Suppressor macrophage (primary cell): Measurements from ENCODE around the gene C14orf93.
A peak's percentile ranks its signal among the peaks of the same experiment; 100 is the strongest.
"Not testable (repeated sequence)": the region's sequence is repeated elsewhere in the genome, so short reads cannot be mapped to it uniquely, and the experiment has no call there.

Experiments
- DNase-seq, 4 experiments: peaks; one replicate each; pipeline ENCODE4 v3.0.0-alpha.2; 2020 to 2022

Gene C14orf93

DNA sequence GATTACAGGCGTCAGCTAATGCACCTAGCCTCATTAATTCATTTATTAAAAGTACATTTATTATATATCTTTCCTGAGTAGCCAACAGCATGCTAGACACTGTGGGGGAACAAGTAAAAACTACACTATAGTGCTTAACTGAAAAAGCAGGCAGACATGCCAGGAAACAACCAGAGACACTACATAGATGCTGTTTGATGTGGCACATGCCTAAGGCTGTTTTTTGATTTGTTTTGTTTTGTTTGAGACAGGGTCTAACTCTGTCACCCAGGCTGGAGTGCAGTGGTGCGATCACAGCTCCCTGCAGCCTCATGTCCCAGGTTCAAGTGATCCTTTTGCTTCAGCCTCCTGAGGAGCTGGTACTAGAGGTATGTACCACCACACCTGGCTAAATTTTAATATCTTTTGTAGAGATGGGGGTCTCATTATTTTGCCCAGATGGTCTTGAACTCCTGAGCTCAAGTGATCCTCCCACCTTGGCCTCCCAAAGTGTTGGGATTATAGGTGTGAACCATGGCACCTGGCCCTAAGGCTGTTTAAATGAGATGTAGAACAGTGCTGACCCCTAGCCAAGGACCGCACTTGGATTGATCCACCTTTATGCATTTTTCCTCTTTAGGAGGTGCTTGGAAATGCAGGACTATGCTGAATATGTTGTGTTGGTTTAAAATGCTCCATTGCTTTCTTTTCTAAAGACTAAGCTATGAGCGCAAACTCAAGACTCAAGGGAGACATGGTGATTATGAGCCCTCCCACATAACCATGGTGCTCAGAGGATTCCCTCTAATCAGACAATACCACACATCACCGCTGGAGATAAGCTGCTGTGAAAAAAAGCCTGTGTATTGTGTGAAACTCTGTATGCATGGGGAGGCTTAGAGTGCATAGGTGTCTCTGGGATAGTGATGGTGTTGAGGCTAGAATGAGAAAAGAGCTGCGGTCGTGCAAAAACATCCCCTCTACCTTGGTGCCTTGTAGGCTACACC, 10.5 kb upstream of the C14orf93 start:
- DNase-seq = no peak

- no peak for DNase-seq
These were observed 8.2 kb upstream of the C14orf93 start for GRCh38 chr14:23018107-23018506.

- no peak for DNase-seq
These were observed 7.1 kb upstream of the C14orf93 start for GRCh38 chr14:23017091-23017490.

DNA sequence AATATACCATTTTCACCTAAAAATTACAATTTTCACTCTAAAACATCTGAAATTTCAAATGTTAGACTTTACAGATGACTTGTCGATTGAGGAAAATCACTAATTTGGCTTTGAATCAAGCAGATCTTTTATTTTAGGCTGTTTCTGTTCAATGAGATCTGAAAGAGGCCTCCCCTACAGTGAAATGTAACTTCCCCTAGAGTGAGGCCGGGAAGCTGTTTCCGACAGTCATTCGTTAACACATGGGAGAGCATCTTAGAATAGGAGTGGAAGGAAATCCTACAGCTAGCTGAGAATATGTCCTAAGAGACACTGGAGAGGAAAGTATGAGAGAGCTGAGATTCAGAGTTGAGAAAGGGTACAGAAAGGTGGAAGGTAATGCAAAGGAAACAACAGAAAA, 5.7 kb upstream of the C14orf93 start:
- DNase-seq = peak in 3 of 4 experiments; percentile 20 to 37 (median 34)

GRCh38 chr14:23013749-23014054, 3.8 kb upstream of the C14orf93 start:
- not testable (repeated sequence) for DNase-seq

GRCh38 chr14:23013054-23013748, 3.3 kb upstream of the C14orf93 start:
- DNase-seq = no peak

DNA sequence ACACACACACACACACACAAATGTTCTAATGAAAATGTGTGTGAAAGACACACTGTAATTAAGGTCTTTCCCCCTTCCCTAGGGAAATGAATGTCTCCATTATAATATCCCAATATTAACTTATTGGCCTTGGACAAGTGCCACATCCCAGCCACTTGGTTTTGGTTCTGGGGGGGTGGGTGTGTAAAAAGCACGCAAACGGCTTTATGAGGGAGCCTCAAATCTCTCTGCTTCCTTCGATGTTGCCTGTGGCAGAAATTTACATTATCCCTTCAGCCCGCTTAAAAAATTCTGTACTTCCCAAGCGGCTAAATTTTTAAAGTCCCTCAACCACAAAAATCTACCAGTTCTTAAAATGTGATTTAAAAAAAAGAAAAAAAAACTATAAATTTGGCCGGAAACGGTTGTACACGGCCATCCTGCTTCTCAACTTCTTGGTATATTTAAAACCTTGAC, 432 bp downstream of the C14orf93 start:
- DNase-seq = peak in 1 of 4 experiments; percentile 15

DNA sequence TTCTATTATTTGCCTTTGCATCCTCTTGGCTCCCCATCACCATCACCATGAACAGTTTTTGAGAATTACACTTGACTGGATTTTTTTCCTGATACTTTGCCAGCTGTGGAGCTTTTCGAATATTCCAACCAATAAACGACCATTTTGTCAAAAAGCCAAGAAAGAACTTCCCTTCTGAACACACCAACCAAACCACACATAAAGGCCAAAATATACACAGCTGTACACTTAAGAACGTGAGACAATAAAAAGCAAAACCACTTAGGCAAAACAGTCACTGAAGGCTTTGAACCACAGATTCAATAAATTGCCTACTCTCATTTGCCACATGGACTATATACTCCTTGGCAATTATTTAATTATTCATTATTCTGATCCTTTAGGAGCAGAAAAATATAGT, 1.1 kb downstream of the C14orf93 start:
- peak in 2 of 4 experiments; percentile 43 to 49 for DNase-seq

DNA sequence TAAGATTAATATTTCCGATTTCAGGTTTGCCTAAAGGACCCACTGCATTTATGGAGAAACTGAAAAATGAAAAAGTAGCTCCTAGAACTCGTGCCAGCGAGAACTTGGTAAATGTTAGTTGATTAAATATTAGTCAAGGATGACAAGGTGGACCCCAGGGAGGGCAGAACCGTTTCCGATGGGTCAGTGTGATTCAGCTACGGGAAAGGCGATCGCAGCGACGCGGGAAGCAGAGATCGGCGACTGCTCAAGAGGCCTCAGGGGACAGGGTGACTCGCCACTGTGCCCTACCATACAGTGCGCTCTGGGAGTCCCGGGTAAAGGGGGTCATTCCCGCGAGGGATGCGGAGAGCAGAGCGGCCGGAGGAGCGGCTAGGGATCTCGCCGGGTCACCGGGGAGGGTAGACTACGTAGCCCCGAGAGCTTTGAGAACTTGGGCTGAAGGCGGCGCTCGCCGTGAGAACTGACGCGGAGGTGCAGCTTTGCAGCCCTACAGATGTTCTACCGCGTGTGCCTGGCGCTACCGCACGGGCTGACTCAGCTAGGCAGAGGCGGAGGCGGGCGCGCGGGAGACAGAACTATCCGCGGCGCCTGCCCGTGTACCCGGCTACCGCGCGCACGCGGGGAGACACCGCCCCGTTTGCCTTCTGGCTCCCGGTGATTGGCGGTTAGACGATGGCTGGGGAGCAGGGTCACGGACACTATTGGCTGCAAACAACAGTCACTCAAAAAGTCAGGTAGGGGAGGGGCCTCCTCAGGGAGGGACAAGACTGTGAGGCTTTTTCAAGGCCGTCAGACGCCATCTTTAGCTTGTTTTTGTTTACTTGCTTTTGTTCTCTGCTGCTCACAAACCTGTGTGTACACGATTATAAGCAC, 3.2 kb downstream of the C14orf93 start:
- DNase-seq = peak; percentile 96 to 98 (median 98)

DNA sequence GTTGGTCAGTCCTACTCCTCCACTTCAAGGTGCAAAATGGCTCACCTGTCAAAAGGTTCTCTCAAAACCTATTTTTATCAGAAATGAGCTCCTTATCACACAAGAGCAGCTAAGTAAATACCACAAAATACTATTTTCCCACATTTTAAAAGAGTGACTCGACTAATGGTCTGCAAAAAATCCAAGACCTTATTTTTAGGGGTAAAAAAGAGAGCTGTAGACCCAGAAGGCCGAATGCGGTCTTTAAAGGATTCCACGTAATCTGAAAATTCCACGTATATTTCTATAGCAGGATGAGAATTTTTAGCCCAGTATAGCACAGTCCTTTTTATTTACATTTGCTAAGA, 3.8 kb downstream of the C14orf93 start:
- DNase-seq = no peak

- peak in 3 of 4 experiments; percentile 9 to 57 (median 31) for DNase-seq
These were observed 4.3 kb downstream of the C14orf93 start for GRCh38 chr14:23005451-23006187.

- not testable (repeated sequence) for DNase-seq
These were observed 5.7 kb downstream of the C14orf93 start for GRCh38 chr14:23004274-23004673.

DNA sequence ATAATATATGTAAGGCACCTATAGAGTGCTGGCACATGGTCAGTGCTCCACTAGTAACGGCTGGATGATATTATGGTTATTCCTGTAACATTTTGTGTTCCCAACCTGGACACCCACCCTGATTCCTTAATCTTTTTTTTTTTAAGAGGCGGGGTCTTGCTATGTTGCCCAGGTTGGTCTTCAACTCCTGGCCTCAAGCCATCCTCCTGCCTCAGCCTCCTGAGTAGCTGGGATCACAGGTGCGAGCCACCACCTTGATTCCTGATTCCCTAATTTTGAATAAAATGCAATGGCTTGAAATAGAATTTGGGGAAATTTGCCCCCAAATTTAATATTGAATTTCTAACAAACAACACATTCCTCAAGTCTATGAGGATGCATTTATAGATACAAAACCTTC, 7.4 kb downstream of the C14orf93 start:
- DNase-seq = no peak

DNA sequence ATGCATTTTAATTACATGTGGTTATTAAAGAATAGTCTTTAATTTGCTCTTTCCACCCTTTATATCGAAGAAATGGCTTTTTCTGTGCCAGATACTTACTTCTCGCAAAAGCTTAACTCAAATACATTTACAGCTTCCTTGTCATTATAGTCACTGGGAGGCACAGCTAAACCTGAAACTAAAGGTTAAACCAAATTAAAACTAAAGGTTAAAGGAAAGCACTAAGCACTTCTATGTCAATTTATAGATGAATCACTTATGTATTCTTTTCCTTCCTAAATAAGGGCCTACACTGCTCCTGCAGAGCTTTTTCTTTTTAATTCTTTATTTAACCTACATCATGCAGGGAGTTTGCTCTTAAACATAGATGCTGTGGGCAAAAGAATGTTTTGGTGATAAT, 9.1 kb downstream of the C14orf93 start:
- DNase-seq = no peak

- DNase-seq = no peak
These were observed 11.5 kb downstream of the C14orf93 start for GRCh38 chr14:22998329-22999012.

DNA sequence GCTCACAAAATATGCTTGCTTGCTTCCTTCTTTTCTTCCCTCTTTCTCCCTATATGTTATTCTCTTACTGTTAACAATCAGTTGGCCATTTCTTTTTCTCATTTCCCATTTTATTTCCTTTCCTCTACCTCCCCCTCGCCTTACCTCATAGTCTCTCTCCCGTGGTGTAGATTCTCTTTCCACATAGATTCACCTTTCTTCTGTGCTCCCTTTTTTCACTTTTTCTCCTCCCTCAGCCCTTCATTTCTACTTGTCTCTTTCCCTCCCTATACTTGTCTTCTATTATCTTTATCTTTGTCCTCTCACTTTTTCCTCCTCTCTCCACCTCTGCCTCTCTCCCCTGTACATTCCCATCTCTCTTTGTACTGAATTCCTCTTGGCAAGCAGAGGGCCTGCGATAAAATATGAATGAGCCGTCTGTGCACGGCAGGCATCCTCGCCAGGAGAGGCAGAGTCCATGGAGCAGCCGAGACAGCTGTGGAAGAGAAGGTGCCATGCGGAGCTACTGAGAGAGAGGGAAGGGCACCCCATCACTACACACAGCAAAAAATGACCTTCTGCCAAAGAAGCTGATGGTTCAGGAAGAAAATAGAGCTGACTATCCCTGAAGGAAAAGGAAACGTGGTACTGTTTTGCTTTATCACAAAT, 12.1 kb downstream of the C14orf93 start:
- DNase-seq = no peak

GRCh38 chr14:22996768-22997654, 12.9 kb downstream of the C14orf93 start:
- DNase-seq = no peak

DNA sequence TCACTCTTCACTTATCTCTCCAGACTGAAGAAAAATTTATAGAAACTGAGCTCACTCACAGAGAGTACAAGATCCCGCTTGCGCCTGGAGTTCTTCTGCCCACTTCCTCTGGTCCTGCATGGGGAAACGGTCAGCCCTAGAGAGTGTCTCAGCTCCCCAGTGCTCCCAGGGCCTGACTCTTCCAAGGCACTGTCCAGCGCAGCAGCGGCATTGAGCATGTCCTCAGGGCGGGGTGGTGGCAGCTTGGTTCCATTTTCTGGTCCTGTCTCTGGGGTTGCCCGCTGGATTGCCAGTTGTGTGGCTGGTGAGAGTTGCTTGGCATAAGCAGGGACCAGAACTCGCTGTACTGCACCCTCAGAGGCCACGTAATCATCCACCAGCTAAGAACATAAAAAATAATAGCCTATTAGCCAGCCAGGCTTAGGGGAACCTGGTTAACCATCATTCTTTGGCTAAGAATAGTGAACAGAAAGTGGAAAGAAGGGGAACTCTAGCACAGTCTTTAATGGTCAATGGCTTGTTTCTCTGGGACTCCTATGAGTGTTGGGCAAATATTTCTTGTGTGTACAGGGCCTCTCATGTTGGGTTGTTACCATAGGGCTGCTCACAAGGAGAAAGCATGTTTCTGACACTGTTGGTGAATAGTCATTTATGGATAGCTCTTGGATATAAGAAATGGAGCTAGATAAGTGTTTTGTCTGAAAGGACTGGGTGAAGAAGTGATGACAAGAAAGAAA, 13.9 kb downstream of the C14orf93 start:
- DNase-seq = peak in 1 of 4 experiments; percentile 14

DNA sequence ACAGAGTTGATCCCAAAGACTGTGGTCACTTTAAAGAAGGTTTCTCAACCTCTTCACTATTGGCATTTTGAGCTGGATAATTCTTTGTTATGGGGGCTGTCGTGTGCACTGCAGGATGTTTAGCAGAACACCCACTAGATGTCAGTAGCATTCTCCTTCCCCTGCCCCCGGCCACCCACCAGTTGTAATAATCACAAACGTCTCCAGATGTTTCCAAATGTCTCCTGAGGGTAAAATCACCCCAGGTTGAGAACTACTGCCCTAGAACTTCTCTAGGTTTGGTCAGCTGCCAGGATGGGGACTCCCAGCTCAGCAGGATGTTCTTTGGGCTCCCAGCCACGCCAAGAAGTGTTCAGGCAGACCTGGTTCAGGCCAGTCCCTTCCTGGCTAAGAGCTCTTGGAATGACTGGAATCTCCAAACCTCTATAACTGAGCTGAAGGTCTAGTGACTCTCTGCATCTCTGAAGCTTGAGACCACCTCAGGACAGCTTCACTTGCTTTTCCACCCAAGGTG, 15.1 kb downstream of the C14orf93 start:
- DNase-seq = peak; percentile 22 to 57 (median 44)
